ENCODE results near the gene ZNF598. TPM values are rescaled to one million over a fixed set of nuclear protein-coding genes. Genes with fewer than 3 reads are reported as not detected.

Gene ZNF598
- total RNA-seq, 1 experiment from 2014 or later: 57.4 TPM

- H3K4me1 ChIP-seq (ENCODE audit: control insufficient read depth in 1 of 2, insufficient read depth in 2 of 2, low read length in 2 of 2): peaks cover 49 to 76% of the 10 kb centered on the region in 2 experiments
- peak overlapping the region; percentile 24; the same call in 1 of the 2 replicates for H3K27ac ChIP-seq (ENCODE audit: low read depth, low read length)
- no peak for TF ChIP-seq ZBTB33 (IDR thresholded peaks at IDR 0.05; ENCODE audit: extremely low read depth, insufficient replicate concordance, low read length)
- no peaks in the 10 kb centered on the region for H4K20me1 ChIP-seq (ENCODE audit: insufficient read depth)
- H2AFZ ChIP-seq (ENCODE audit: low read depth, low read length, poor library complexity, severe bottlenecking): no peak overlapping the region
- no peaks in the 10 kb centered on the region for H3K9me2 ChIP-seq (ENCODE audit: insufficient read depth)
- H3K4me3 ChIP-seq (replicated peaks in 1 of 2; ENCODE audit: low read depth in 1 of 2, low read length in 2 of 2): no peak overlapping the region
- ATAC-seq (no peak), DNase-seq (ENCODE audit: low read depth, low spot score) (no peak)
- H3K79me2 ChIP-seq (ENCODE audit: insufficient read depth, low read length): peaks cover 20% of the 10 kb centered on the region
- H3K9me3 ChIP-seq (ENCODE audit: control insufficient read depth in 1 of 2, insufficient read depth in 1 of 2, low read depth in 1 of 2, low read length in 2 of 2): no peaks in the 10 kb centered on the region
- CTCF ChIA-PET: interaction anchor here (1.2 kb wide), 1 partner anchor 22 kb away, joined by 3 read pairs; no protein-coding TSS in a partner anchor
- H3K4me2 ChIP-seq (ENCODE audit: low read length): peak overlapping the region; percentile 97
- H3K9ac ChIP-seq (ENCODE audit: low read length): peak overlapping the region; percentile 36
- RAD21 ChIA-PET (ENCODE audit: low non-redundant PET in 1 of 2, low total read pairs in 2 of 2, uncharacterized antibody in 2 of 2, unreplicated experiment in 2 of 2): no interaction called here
- POLR2A ChIA-PET: interaction anchor here (0.6 to 12.5 kb wide), 4 partner anchors 10 to 22 kb away, joined by 3 to 104 read pairs (median 4); partner anchors contain the start of genes RNF151, RPS2 and TBL3
- H3K27me3 ChIP-seq (ENCODE audit: insufficient read depth, low read length): no peaks in the 10 kb centered on the region
- peaks cover 6 to 22% of the 10 kb centered on the region in 2 experiments; a peak in 2 of 4 replicates for H3K36me3 ChIP-seq (ENCODE audit: control insufficient read depth in 1 of 2, insufficient read depth in 2 of 2, low read length in 2 of 2)
- intact Hi-C loops (cut with micrococcal nuclease): no loop called here
- no TSS peak for BruUV-seq (replicated peaks)
These were observed 27.6 kb downstream of the ZNF598 start for GRCh38 chr16:1982013-1982433.

GRCh38 chr16:1981398-1981836, 28.2 kb downstream of the ZNF598 start, which contains the start of gene NOXO1:
NOXO1 (minus strand) TSS chr16:1981469; CDS start chr16:1981179, 290 bp downstream.
- RAD21 ChIA-PET (ENCODE audit: low non-redundant PET in 1 of 2, low total read pairs in 2 of 2, uncharacterized antibody in 2 of 2, unreplicated experiment in 2 of 2): no interaction called here
- no peaks in the 10 kb centered on the region for H4K20me1 ChIP-seq (ENCODE audit: insufficient read depth)
- DNase-seq (ENCODE audit: low read depth, low spot score) (no peak), ATAC-seq (no peak)
- POLR2A ChIA-PET: interaction anchor here (0.8 to 12.5 kb wide), 3 partner anchors 10 to 21 kb away, joined by 3 to 104 read pairs (median 3); partner anchors contain the start of genes RNF151, RPS2 and TBL3
- H3K4me3 ChIP-seq (replicated peaks in 1 of 2; ENCODE audit: low read depth in 1 of 2, low read length in 2 of 2): peak within 1 kb of the TSS; percentile 60 to 65
- peak within 1 kb of the TSS; percentile 88 for H3K27ac ChIP-seq (ENCODE audit: low read depth, low read length)
- no TSS peak for BruUV-seq (replicated peaks)
- peak within 1 kb of the TSS; percentile 97 for H3K4me2 ChIP-seq (ENCODE audit: low read length)
- no peak within 1 kb of the TSS for H2AFZ ChIP-seq (ENCODE audit: low read depth, low read length, poor library complexity, severe bottlenecking)
- CTCF ChIA-PET: no interaction called here
- H3K9ac ChIP-seq (ENCODE audit: low read length): peak within 1 kb of the TSS; percentile 84
- H3K4me1 ChIP-seq (ENCODE audit: control insufficient read depth in 1 of 2, insufficient read depth in 2 of 2, low read length in 2 of 2): peaks cover 49 to 76% of the 10 kb centered on the region in 2 experiments
- no peaks in the 10 kb centered on the region for H3K9me3 ChIP-seq (ENCODE audit: control insufficient read depth in 1 of 2, insufficient read depth in 1 of 2, low read depth in 1 of 2, low read length in 2 of 2)
- no peaks in the 10 kb centered on the region for H3K27me3 ChIP-seq (ENCODE audit: insufficient read depth, low read length)
- H3K79me2 ChIP-seq (ENCODE audit: insufficient read depth, low read length): peaks cover 20% of the 10 kb centered on the region
- H3K9me2 ChIP-seq (ENCODE audit: insufficient read depth): no peaks in the 10 kb centered on the region
- peaks cover 6 to 22% of the 10 kb centered on the region in 2 experiments; a peak in 2 of 4 replicates for H3K36me3 ChIP-seq (ENCODE audit: control insufficient read depth in 1 of 2, insufficient read depth in 2 of 2, low read length in 2 of 2)
- intact Hi-C loops (cut with micrococcal nuclease): no loop called here
- TF ChIP-seq ATF3 (IDR thresholded peaks at IDR 0.05) (no peak), SRF (IDR thresholded peaks at IDR 0.05; ENCODE audit: low read depth) (no peak), SP1 (IDR thresholded peaks at IDR 0.05; ENCODE audit: low read depth) (no peak), RAD21 (IDR thresholded peaks at IDR 0.05; ENCODE audit: low read depth) (no peak), FOSL1 (IDR thresholded peaks at IDR 0.05; ENCODE audit: low read depth) (no peak), ZNF274 (IDR thresholded peaks at IDR 0.05; ENCODE audit: low read depth, low read length) (no peak), ELF1 (IDR thresholded peaks at IDR 0.05; ENCODE audit: borderline replicate concordance, low read depth) (no peak), EZH2 (IDR thresholded peaks at IDR 0.05) (no peak), REST (IDR thresholded peaks at IDR 0.05; ENCODE audit: low read depth) (no peak), YY1 (IDR thresholded peaks at IDR 0.05; ENCODE audit: extremely low read depth, insufficient replicate concordance, low read depth, low read length) (no peak), SIN3A (IDR thresholded peaks at IDR 0.05; ENCODE audit: low read depth) (no peak)
